A673 (cell line): ENCODE measurements around the gene ZNF700.

Experiments used
- EZH2 ChIP-seq: fragments of 200-600 bp; sonication (generic); IDR thresholded peaks from 2 replicates; pipeline ENCODE4 v1.6.1; 2017; ENCODE audit warnings: borderline replicate concordance, low read depth, mild to moderate bottlenecking, mixed read lengths, antibody characterized with exemption, low read length; ENCODE audit not compliant: poor library complexity, severe bottlenecking
- TF ChIP-seq, protein P1 (sequence below): fragments of 300-800, 200-600 bp; sonication (generic); conservative IDR thresholded peaks from 2 replicates; pipeline ENCODE4 v1.5.1; 2017; ENCODE audit warnings: low read depth, mild to moderate bottlenecking, antibody characterized with exemption, low read length, moderate library complexity, mixed read lengths

- TF ChIP-seq, protein P1, sequence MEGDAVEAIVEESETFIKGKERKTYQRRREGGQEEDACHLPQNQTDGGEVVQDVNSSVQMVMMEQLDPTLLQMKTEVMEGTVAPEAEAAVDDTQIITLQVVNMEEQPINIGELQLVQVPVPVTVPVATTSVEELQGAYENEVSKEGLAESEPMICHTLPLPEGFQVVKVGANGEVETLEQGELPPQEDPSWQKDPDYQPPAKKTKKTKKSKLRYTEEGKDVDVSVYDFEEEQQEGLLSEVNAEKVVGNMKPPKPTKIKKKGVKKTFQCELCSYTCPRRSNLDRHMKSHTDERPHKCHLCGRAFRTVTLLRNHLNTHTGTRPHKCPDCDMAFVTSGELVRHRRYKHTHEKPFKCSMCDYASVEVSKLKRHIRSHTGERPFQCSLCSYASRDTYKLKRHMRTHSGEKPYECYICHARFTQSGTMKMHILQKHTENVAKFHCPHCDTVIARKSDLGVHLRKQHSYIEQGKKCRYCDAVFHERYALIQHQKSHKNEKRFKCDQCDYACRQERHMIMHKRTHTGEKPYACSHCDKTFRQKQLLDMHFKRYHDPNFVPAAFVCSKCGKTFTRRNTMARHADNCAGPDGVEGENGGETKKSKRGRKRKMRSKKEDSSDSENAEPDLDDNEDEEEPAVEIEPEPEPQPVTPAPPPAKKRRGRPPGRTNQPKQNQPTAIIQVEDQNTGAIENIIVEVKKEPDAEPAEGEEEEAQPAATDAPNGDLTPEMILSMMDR, result no peak
- no peak for TF ChIP-seq EZH2
Observed at GRCh38 chr19:11987405-11988281, 62.7 kb downstream of the ZNF700 start.
